ENCODE results near the gene FAR2. TPM values are rescaled to one million over a fixed set of nuclear protein-coding genes. Genes with fewer than 3 reads are reported as not detected.

The FAR2 gene
- total and polyA plus RNA-seq, 2 of the 13 experiments (the other 11 are each of a cell fraction or from before 2014, with no cell fraction given) = not detected

DNA sequence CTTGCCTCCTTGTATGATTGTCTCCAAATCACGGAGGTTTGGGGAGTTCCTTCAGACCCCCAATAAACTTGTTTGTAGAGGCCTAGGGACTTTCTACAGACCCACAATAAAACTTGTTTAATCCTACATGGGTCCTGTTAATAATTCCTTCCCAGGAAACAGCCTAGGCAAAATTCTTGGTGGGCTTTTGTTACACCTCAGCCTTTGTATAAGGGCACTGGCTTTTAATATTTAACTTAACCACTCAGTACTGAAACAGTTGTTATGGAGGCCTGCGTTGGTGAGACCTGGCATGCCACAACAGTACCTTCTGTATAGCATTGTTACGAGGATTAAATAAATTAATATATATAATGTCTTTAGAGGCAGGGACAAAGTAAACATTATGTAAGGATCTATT, 32.7 kb upstream of the FAR2 start:
- 16% methylated on average over 3 of the region's 3 CpGs for WGBS (ENCODE audit: low lambda C conversion rate)
- TF ChIP-seq SALL1 (CRISPR knock-in tag; IDR thresholded peaks at IDR 0.05) (no peak), ZNF629 (CRISPR knock-in tag; conservative IDR thresholded peaks at IDR 0.05) (no peak), ZNF468 (CRISPR knock-in tag; IDR thresholded peaks at IDR 0.05) (no peak), ZC3H13 (CRISPR knock-in tag; IDR thresholded peaks at IDR 0.05) (no peak), ZNF746 (CRISPR knock-in tag; IDR thresholded peaks at IDR 0.05) (no peak), SYNCRIP (IDR thresholded peaks at IDR 0.05; ENCODE audit: insufficient read depth, low read depth, low read length) (no peak), EED (CRISPR knock-in tag; IDR thresholded peaks at IDR 0.05) (no peak), IKZF1 (IDR thresholded peaks at IDR 0.05) (no peak), ZNF333 (CRISPR knock-in tag; IDR thresholded peaks at IDR 0.05; ENCODE audit: borderline replicate concordance) (no peak), ZNF274 (CRISPR knock-in tag; IDR thresholded peaks at IDR 0.05) (no peak), ZNF780A (CRISPR knock-in tag; IDR thresholded peaks at IDR 0.05) (no peak)
- TF ChIP-seq, protein P1, sequence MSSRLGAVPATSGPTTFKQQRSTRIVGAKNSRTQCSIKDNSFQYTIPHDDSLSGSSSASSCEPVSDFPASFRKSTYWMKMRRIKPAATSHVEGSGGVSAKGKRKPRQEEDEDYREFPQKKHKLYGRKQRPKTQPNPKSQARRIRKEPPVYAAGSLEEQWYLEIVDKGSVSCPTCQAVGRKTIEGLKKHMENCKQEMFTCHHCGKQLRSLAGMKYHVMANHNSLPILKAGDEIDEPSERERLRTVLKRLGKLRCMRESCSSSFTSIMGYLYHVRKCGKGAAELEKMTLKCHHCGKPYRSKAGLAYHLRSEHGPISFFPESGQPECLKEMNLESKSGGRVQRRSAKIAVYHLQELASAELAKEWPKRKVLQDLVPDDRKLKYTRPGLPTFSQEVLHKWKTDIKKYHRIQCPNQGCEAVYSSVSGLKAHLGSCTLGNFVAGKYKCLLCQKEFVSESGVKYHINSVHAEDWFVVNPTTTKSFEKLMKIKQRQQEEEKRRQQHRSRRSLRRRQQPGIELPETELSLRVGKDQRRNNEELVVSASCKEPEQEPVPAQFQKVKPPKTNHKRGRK (CRISPR knock-in tag; IDR thresholded peaks at IDR 0.05) = no peak
- TF ChIP-seq, protein P2, sequence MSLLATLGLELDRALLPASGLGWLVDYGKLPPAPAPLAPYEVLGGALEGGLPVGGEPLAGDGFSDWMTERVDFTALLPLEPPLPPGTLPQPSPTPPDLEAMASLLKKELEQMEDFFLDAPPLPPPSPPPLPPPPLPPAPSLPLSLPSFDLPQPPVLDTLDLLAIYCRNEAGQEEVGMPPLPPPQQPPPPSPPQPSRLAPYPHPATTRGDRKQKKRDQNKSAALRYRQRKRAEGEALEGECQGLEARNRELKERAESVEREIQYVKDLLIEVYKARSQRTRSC (CRISPR knock-in tag; IDR thresholded peaks at IDR 0.05; ENCODE audit: low read depth) = no peak
- TF ChIP-seq, protein P3, sequence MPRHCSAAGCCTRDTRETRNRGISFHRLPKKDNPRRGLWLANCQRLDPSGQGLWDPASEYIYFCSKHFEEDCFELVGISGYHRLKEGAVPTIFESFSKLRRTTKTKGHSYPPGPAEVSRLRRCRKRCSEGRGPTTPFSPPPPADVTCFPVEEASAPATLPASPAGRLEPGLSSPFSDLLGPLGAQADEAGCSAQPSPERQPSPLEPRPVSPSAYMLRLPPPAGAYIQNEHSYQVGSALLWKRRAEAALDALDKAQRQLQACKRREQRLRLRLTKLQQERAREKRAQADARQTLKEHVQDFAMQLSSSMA (CRISPR knock-in tag; IDR thresholded peaks at IDR 0.05) = no peak
- ChIA-PET POLR2A (no interaction called here), CTCF (ENCODE audit: low intra/inter-chr PET ratio, low total read pairs) (no interaction called here)
- Histone ChIP-seq H3K9ac (ENCODE audit: insufficient read depth, low read depth, low read length) (no peak overlapping the region), H4K20me1 (ENCODE audit: insufficient read depth, low read length) (no peaks in the 10 kb centered on the region), H3K27me3 (ENCODE audit: control insufficient read depth in 1 of 2, insufficient read depth in 2 of 2, low read length in 2 of 2) (no peaks in the 10 kb centered on the region), H3K79me2 (ENCODE audit: insufficient read depth, low read length) (no peaks in the 10 kb centered on the region), H2AFZ (ENCODE audit: low read length) (no peak overlapping the region), H3K4me1 (ENCODE audit: insufficient read depth, low read length) (no peaks in the 10 kb centered on the region), H3K9me3 (ENCODE audit: low read length) (peaks cover 16% of the 10 kb centered on the region), H3K4me3 (replicated peaks in 1 of 3; ENCODE audit: insufficient read depth in 1 of 3, low read depth in 2 of 3, low read length in 3 of 3) (no peak overlapping the region), H3K27ac (ENCODE audit: extremely low read length, insufficient read depth, low read length) (no peak overlapping the region), H3K36me3 (replicated peaks in 1 of 2; ENCODE audit: control insufficient read depth in 1 of 2, insufficient read depth in 2 of 2, low read length in 2 of 2) (no peaks in the 10 kb centered on the region), H3K4me2 (ENCODE audit: low read depth, low read length) (no peak overlapping the region)
- ATAC-seq (no peak), DNase-seq (ENCODE audit: low spot score) (no peak), FAIRE-seq (no peak)
- BruUV-seq (replicated peaks) = no TSS peak
- in situ Hi-C loops (cut with HindIII; ENCODE audit: extremely low pct_ligation_motif_present, low pct_unique_long_range_greater_than_20kb) = no loop called here
- intact Hi-C loops (cut with micrococcal nuclease; ENCODE audit: unreplicated experiment) = no loop called here
